C4-2B (cell line): ENCODE data around the gene HK1.
"Not testable (repeated sequence)": the region's sequence is repeated elsewhere in the genome, so short reads cannot be mapped to it uniquely, and the experiment has no call there.

Source experiments
- CTCF ChIP-seq: fragments of 450-650 bp; conservative IDR thresholded peaks from 2 replicates; pipeline ENCODE4 v1.5.1; 2017; ENCODE audit warnings: mild to moderate bottlenecking
- ZFX ChIP-seq: fragments of 450-650 bp; IDR thresholded peaks from 2 replicates; pipeline ENCODE4 v1.6.1; 2017

GRCh38 chr10:69308304-69308703 is 30.0 kb downstream of the HK1 start:
- TF ChIP-seq CTCF, ZFX: not testable (repeated sequence)
